H54 (cell line): ENCODE measurements around the gene CAPN10.

Experiments used
- DNase-seq: peaks from one replicate; pipeline ENCODE4 v3.0.0; 2011; ENCODE audit warnings: low spot score, mixed read lengths; ENCODE audit not compliant: insufficient read length
- FAIRE-seq: peaks from 3 replicates; lab custom pipeline; 2011; peaks lifted over from hg19 to GRCh38; lab: Jason Lieb, UNC
- POLR2A ChIP-seq: IDR thresholded peaks from 2 replicates; pipeline ENCODE4 v1.6.1; 2011; ENCODE audit warnings: low read depth, mild to moderate bottlenecking, low read length

CAPN10 gene

DNA sequence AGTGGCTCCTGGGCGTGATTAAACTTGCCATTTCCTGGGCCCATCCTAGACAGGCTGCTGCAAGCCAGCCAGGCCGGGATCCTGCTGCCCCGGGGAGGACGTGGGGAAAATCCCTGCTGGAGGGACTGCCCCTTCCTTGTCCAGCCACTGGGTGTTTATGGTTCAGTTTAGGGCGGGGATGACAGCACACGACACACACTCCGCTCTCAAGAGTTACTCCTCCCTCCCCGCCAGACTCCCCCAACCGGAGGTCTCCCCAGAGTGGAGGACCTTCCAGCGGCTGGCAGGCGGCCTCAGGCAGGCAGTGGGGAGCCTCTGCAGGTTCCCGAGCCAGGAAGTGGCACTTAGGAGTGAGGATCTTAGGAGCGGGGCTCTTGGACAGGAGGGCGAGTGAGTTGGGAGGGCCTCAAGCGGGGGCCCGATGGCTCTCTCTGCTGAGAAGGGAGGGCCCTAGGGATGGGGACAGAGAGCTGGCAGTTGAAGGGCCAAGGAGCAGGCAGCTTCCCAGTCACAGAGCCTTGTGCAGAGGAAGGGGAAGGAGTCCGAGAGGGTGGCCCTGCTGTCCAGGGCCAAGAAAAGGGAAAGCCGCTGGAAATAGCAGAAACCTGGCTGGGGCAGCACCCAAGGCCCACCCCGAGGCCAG lies 33.1 kb downstream of the CAPN10 start:
- no peak for TF ChIP-seq POLR2A
- DNase-seq: no peak

DNA sequence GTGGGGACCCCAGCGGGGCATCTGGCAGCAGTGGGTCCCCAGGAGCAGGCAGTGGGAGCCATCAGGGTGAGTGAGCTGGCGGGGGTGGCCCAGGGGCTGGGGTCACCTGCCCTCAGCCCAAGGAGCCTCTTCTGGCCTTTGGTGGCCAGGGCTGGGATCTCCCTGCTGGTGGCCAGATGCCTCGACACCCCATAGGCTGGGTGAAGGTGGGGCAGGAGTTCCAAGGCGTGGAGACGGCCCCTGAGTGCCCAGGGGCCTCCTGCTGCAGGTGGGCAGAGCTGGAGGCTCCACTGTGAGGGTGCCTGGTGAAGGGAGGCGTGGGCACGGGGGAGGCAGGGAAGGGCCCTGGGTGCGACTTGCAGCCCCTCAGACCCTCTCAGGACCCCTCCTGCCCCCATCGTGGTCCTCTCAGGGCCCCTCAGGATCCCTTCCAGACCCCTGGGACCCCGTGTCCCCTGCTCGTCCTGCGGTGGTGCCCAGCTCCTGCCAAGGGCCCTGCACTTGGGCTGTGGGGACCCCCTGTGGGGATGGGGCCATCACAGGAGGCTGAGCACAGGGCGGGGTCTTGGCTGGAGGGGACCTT lies 33.7 kb downstream of the CAPN10 start:
- no peak for TF ChIP-seq POLR2A
- DNase-seq (no peak), FAIRE-seq (no peak)

More for the DNA sequence above, 33.1 kb downstream of the CAPN10 start:
- FAIRE-seq: no peak

DNA sequence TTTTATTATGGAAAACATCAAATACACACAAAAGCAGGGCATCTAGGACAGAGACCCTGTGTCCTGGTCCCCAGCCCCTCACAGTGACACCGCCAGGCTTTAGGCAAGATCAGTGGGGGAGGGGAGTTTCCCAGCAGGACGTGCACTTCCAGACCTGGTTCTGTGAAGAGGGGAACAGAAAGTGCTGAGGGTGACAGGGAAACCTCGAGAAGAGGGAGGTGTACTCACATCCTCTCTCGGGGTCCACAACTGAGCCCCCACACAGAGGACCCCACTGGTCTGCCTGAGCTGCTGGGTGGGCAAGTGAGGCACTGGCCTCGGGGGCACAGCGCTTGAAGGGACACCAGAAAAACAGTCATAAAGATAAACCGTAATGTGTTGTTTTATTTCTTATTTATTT lies 34.3 kb downstream of the CAPN10 start:
- TF ChIP-seq POLR2A: no peak
- no peak for FAIRE-seq
- DNase-seq: no peak

DNA sequence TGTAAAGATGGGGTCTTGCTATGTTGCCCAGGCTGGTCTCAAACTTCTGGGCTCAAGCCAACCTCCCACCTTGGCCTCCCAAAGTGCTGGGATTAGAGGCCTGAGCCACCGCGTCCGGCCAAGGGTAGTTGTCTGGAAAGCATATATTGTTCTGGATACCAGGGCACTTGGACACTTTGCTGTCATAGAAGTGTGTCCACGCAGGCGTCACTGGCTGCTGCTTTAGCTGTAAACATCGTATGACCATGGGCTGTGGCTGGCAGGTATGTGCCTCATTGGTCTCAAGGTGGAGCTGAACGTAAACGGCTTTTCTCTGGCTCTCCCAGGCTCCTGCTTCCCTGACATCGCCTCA lies 35.5 kb downstream of the CAPN10 start:
- DNase-seq (no peak), FAIRE-seq (no peak)

DNA sequence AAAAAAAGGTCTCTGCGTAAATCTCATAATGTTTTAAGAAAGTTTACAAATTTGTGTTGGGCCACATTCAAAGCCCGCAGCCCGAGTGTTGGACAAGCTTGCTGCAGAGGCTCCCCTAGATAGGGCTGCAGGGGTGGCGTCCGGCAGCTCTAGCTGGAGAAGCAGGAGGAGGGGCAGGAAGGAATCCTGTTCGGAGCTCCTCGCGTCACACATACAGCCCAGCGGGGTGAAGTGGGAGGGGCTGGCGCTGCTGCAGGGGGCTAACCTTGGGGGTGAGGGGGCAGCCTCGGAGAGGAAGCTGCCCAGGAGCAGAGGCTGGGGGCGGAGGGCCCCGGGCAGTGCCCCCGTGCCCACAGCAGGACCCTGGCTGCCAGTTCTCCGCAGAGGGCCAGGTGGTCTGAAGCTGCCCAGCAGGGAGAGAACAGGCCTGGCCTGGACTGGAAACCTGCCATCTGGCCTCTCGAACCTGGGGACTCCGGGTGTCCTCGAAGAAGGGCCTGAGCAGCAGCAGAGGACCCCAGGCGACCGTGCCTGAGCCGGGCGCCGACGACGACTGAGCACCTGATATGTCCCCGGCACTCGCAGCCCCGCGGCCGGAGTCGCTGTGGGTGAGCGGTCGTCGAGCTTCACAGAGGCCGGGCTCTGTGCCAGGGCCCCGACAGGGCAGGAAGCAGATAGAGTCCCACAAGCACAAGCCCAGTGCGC lies 36.1 kb downstream of the CAPN10 start:
- no peak for DNase-seq
- TF ChIP-seq POLR2A: no peak
- FAIRE-seq: no peak

More for the DNA sequence above, 35.5 kb downstream of the CAPN10 start:
- no peak for TF ChIP-seq POLR2A

DNA sequence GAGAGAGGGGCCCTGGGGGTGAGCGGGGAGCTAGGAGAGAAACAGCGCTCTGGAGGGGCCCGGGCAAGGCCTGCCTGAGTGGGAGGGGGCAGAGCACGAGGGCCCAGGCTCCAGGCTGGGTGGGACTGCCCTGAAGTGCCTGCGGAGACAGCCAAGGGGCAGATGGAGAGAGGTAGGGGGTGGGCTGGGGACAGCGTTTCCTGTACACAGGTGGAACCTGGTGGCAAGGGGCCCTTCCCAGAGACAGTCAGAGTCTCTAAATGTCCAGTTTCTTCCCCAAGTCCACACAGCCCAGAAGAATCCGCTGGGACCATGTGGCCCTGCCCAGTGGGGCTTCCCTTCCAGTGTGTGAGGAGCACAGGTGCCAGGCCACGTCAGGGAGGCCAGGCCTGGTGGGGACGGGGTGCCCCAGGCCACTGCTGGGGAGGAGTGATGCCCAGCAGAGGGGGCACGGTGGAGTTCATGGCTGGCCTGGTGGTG lies 37.0 kb downstream of the CAPN10 start:
- no peak for TF ChIP-seq POLR2A
- FAIRE-seq (no peak), DNase-seq (no peak)

DNA sequence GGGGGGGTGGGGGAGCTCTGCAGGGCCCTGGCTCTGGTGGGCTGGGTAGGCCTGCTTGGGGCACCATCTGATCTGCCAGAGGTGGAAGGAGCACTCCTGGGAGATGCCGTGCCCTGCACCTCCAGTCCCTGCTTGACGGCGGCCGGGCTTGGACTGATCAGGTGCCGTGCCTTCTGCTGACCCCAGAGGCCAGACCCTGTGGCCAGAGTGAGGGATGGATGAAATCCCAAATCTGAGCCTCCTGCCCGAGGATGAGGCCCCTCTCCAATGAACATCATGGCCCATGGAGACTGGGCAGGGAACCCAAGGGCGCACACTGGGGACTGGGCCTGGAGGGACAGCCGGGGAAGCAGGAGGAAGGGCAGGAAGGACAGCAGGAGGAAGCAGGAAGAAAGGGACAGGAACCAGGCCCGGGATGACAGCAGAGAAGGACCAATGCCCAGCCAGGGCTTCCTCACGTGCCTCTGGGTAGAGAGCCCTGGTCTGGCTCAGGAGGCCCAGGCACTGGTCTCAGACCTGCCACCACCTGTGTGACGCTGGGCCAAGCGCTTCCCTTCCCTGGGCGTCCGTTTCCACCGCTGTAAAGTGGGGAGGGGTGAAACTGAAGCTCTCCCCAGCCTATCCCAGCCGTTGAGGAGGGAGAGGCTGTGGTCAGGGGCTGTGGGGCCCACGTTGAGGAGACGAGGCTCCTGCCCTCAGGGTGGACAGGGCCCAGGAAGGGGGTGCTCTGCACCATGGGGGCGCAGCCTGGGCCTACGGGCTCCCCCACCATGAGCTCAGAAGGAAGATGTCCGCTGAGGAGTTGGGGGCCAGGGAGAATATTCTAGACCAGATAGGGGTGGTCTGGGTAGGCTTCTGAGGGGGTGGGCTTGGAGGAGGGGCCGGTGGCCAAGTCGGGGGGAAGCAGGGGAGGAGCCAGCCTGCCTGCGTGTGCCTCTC lies 37.7 kb downstream of the CAPN10 start:
- FAIRE-seq (no peak), DNase-seq (no peak)
- TF ChIP-seq POLR2A: no peak

DNA sequence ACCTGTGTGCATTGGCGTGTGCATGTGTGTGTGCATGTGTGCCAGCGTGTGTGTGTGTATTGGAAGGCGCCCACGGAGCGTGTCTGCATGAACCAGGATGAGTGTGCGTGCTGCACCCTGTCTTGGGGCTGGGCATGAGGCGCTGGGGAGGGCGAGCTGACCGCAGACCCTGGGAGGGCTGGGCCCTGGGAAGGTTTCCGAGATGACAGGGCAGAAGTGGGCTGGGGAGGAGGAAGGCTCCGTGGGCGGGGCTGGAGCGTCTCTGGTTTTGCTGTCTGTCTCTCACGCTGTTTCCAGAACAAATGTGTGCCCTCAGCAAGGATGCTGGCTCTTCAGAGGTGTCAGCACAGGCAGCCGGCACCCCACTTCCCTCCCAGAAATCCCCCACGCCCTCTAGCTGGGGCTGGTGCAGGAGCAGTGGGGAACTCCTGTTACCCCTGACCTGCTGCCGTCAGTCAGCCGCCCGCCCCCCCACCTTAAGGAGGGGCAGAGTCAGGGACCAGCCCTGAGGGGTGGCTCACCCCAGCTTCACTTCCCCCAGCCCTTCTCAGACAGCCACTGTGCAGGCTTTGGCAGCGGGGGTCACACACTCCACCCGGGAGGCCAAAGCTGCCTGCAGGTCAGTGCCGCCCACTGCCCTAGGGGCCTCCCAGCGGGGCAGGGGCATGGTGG lies 38.6 kb downstream of the CAPN10 start, which contains the start of gene GPR35:
Gene GPR35, plus strand, starts transcription at position 531 of the 672 bp plus-strand sequence. CDS start 4,473 bp downstream, outside the sequence.
- DNase-seq (peak; percentile 61), FAIRE-seq (no peak)
- TF ChIP-seq POLR2A: no peak

DNA sequence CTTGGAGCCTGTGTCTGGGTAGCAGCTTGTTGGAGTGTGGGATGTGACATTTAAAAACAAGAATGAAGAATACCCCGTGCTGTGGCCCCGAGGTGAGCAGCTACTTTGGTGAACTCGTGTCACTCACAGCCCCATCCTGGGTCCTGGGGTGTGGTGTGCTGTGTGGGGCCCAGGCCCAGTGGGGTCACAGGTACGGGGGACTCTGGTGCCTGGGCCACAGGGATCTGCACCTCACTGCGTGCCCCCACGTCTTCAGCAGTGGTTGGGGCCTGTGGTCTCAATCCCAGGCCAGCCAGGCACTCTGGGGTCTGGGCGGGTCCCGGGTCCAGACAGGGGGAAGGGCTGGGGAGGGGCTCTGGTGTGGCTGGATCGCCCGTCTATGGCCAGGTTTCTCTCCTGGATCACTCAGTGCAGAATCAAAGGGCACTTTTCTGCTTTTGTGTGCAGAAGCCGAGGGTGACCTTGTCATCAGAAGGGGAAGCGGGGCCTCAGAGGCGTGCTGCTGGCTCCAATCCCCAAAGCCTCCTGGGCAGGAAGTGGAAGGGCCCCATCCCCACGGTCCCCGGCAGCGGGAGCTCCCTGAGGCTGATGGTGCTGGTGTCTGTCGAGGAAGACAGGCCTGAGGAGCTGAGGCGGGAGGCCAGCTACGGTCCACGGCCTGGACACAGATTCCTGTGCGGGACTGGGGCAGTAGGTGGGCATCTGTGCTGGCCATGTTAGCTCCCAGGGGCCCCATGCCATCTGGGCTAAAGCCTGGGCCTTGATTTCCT lies 40.2 kb downstream of the CAPN10 start:
- FAIRE-seq (no peak), DNase-seq (no peak)
- TF ChIP-seq POLR2A: no peak

DNA sequence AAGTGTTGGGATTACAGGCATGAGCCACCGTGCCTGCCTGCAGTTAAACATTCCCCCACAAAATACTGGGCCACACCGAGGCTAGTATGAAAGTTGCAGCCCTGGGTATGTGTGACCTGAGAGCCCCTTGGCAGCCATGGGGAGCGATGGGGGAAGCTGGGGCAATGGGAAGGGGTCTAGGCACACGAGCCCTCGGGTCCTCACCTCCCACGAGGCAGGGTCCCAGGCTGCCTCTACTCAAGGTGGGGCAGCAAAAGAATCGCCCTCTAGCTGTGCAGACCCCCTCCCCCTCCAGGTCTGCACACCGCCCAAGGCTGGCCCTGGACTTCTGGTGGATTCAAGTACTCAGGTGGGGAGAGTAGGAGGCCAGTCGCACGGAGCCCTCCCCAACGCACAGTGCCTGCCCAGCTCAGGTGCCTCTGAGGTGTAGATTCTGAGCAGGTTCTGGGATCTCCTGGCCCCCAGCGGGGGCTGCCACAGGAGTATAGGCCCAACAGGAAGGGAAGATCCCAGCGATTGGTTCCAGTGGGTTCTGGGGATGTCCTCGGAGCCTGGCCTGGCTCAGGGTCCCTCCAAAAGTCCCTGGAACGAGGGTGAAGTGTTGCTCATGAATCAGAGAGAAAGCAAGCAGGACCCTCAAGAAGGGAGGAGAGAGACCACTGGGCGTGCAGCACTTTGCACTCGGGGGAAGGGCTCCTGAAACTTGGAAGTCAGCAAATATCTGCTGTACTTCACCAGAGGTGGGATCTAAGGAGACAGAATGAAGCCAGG lies 41.4 kb downstream of the CAPN10 start:
- TF ChIP-seq POLR2A: no peak
- FAIRE-seq: no peak
- no peak for DNase-seq

DNA sequence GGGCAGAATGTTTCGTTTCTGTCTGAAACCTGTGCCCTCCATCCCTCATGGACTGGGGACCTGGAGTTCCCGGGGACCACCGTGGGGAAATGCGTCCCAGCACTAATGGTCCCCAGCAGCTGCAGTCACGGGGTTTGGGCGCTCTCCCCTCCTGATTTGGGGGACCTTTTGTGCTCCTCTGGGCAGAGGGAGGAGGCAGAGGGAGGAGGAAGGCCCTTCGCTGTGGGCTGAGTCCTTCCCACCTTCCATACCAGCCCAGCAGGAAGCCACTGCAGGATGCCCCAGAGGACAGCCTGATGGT lies 41.9 kb downstream of the CAPN10 start:
- DNase-seq (no peak), FAIRE-seq (no peak)
- TF ChIP-seq POLR2A: no peak
